Endothelial cell of umbilical vein (primary cell): ENCODE measurements around the gene CNTN6. TPM values are rescaled to one million over a fixed set of nuclear protein-coding genes. Genes with fewer than 3 reads are reported as not detected.

Source experiments
- BruUV-seq: library from RNA; stranded (reverse); fragments of 400-500 nt; replicated peaks from 2 replicates; lab custom pipeline; 2021; lab: Mats Ljungman, UMichigan
- CTCF ChIA-PET: fragments of 300-600, 350-600 bp; sonication (Branson Sonifier 250); formaldehyde crosslinking; loops from one replicate; lab custom pipeline; 2021; ENCODE audit warnings: antibody characterized with exemption, inconsistent platforms; lab: Charles Lee
- POLR2A ChIA-PET: fragments of 300-600, 350-600 bp; sonication (Branson Sonifier 250); formaldehyde crosslinking; loops from one replicate; lab custom pipeline; 2021; ENCODE audit warnings: antibody characterized with exemption, inconsistent platforms; lab: Charles Lee
- DNase-seq: peaks from one replicate; pipeline ENCODE4 v3.0.0-alpha.2; 2011; ENCODE audit warnings: low read depth, low spot score
- FAIRE-seq: peaks from 2 replicates; lab custom pipeline; 2011; peaks lifted over from hg19 to GRCh38; lab: Jason Lieb, UNC
- H2AFZ ChIP-seq: 2 replicates; pipeline ENCODE4 v1.6.0; 2012; ENCODE audit warnings: low read depth, low read length, control low read depth, inconsistent platforms
- H3K27ac ChIP-seq: 2 replicates; pipeline ENCODE4 v1.5.1; 2011; ENCODE audit warnings: low read depth, mild to moderate bottlenecking, control low read depth, low read length, moderate library complexity; ENCODE audit not compliant: insufficient read depth
- H3K27me3 ChIP-seq, 2 experiments: 2 replicates each; pipeline versions ENCODE4 v1.6.0 to v1.6.1; 2011; ENCODE audit warnings: low read length in 2 of 2, mixed read lengths in 1 of 2; ENCODE audit not compliant: control insufficient read depth in 2 of 2, insufficient read depth in 2 of 2
- H3K36me3 ChIP-seq, 2 experiments: 2 replicates in 1 of 2; 3 replicates in 1 of 2; pipeline ENCODE4 v1.5.1; 2011; ENCODE audit warnings: low read length in 2 of 2, mild to moderate bottlenecking in 1 of 2, moderate library complexity in 1 of 2; ENCODE audit not compliant: control insufficient read depth in 2 of 2, insufficient read depth in 2 of 2; ENCODE audit errors: extremely low read depth in 1 of 2
- H3K4me1 ChIP-seq: 3 replicates; pipeline ENCODE4 v1.5.1; 2011; ENCODE audit warnings: mild to moderate bottlenecking, low read length; ENCODE audit not compliant: control insufficient read depth, insufficient read depth; ENCODE audit errors: extremely low read depth
- H3K4me2 ChIP-seq: 2 replicates; pipeline ENCODE4 v1.6.1; 2011; ENCODE audit warnings: low read length, control low read depth, mixed read lengths; ENCODE audit not compliant: insufficient read depth
- H3K4me3 ChIP-seq, 3 experiments: fragments of 200-600 bp in 1 of 3; sonication (generic), shearing (Covaris generic) in 1 of 3; replicated peaks in 1 of 3; 2 replicates each; pipeline ENCODE4 v1.5.1; 2011 to 2016; ENCODE audit warnings: control low read depth in 3 of 3, low read length in 3 of 3, mild to moderate bottlenecking in 2 of 3, inconsistent platforms in 1 of 3, low read depth in 1 of 3, moderate library complexity in 1 of 3; ENCODE audit not compliant: insufficient read depth in 1 of 3
- H3K79me2 ChIP-seq: 2 replicates; pipeline ENCODE4 v1.6.0; 2012; ENCODE audit warnings: low read length, inconsistent platforms; ENCODE audit not compliant: control insufficient read depth, insufficient read depth
- H3K9ac ChIP-seq: replicated peaks from 2 replicates; pipeline ENCODE3; 2011; ENCODE audit warnings: low read length, control low read depth; ENCODE audit not compliant: insufficient read depth; ENCODE audit errors: extremely low read depth
- H3K9me1 ChIP-seq: replicated peaks from 3 replicates; pipeline ENCODE4 v1.6.0; 2011; ENCODE audit warnings: mild to moderate bottlenecking, low read length; ENCODE audit not compliant: control insufficient read depth, insufficient read depth; ENCODE audit errors: extremely low read depth
- H3K9me3 ChIP-seq: replicated peaks from 2 replicates; pipeline ENCODE4 v1.5.1; 2012; ENCODE audit warnings: low read length, inconsistent platforms; ENCODE audit not compliant: control insufficient read depth, insufficient read depth
- H4K20me1 ChIP-seq: replicated peaks from 2 replicates; pipeline ENCODE3; 2011; ENCODE audit warnings: mild to moderate bottlenecking, low read length; ENCODE audit not compliant: control insufficient read depth, insufficient read depth; ENCODE audit errors: extremely low read depth
- EZH2 ChIP-seq: IDR thresholded peaks from 2 replicates; pipeline ENCODE4 v1.6.1; 2012; ENCODE audit warnings: borderline replicate concordance, low read depth, mild to moderate bottlenecking, moderate library complexity, low read length, inconsistent platforms; ENCODE audit not compliant: severe bottlenecking
- FOS ChIP-seq: IDR thresholded peaks from 2 replicates; pipeline ENCODE4 v1.6.1; 2011; ENCODE audit warnings: mild to moderate bottlenecking, low read length, moderate library complexity, borderline replicate concordance; ENCODE audit not compliant: insufficient read depth
- GATA2 ChIP-seq: IDR thresholded peaks from 2 replicates; pipeline ENCODE4 v1.7.0; 2011; ENCODE audit warnings: low read depth, mild to moderate bottlenecking, moderate library complexity, mixed read lengths, low read length; ENCODE audit not compliant: insufficient read length, insufficient read depth
- JUN ChIP-seq: IDR thresholded peaks from 2 replicates; pipeline ENCODE4 v1.6.1; 2011; ENCODE audit warnings: borderline replicate concordance, low read depth; ENCODE audit not compliant: insufficient read length, insufficient read depth
- MYC ChIP-seq: IDR thresholded peaks from one replicate; pipeline ENCODE4 v1.6.1; 2011; ENCODE audit warnings: mild to moderate bottlenecking, low read depth, low read length
- POLR2A ChIP-seq: IDR thresholded peaks from 2 replicates; pipeline ENCODE4 v1.6.1; 2012; ENCODE audit warnings: low read depth, mild to moderate bottlenecking, control low read depth, low read length
- POLR2AphosphoS5 ChIP-seq: IDR thresholded peaks from 2 replicates; pipeline ENCODE4 v1.6.1; 2012; ENCODE audit warnings: low read depth, mild to moderate bottlenecking, control low read depth, low read length, moderate library complexity; ENCODE audit not compliant: insufficient read depth
- dilution Hi-C: fragments of 300-500 bp; cut with MboI; formaldehyde crosslinking; loops from one replicate; pipeline ENCODE4 v1.15.0; 2019; ENCODE audit warnings: low sequenced_read_pairs; ENCODE audit not compliant: extremely low pct_ligation_motif_present
- intact Hi-C: fragments of 100-400 bp; cut with micrococcal nuclease; formaldehyde crosslinking; loops from one replicate; pipeline ENCODE4 v1.10.0; 2022
- polyA plus RNA-seq, 4 experiments: library from polyadenylated mRNA; depleted of rRNA in 3 of 4; stranded (reverse) in 3 of 4; unstranded in 1 of 4; fragments of >200 nt; gene quantifications; 2 replicates each; pipeline versions ENCODE4 v1.2.1 to v1.2.3, GENCODE V29; 2011 to 2012; ENCODE audit warnings: missing spikeins in 1 of 4
- total RNA-seq: library from RNA; stranded (reverse); gene quantifications from 2 replicates; pipeline ENCODE4 v1.2.3, GENCODE V29; 2021
- TF ChIP-seq, protein P1 (sequence below), 2 donors: IDR thresholded peaks; 1 replicate in 1 of 2; 2 replicates in 1 of 2; pipeline ENCODE4 v1.5.1; 2011; ENCODE audit warnings: low read length in 2 of 2, mild to moderate bottlenecking in 2 of 2, moderate library complexity in 2 of 2, control low read depth in 1 of 2, inconsistent platforms in 1 of 2, low read depth in 1 of 2; ENCODE audit not compliant: insufficient read depth in 1 of 2; ENCODE audit errors: extremely low read depth in 1 of 2
- TF ChIP-seq, protein P2 (sequence below): IDR thresholded peaks from 2 replicates; pipeline ENCODE4 v1.6.1; 2011; ENCODE audit not compliant: insufficient read depth, insufficient read length

The CNTN6 gene
- total and polyA plus RNA-seq, 2 donors (not counting 3 experiments of a cell fraction or from before 2014, with no cell fraction given): not detected

- intact Hi-C loops: no loop called here
- BruUV-seq: no TSS peak
- H3K36me3 ChIP-seq: no peaks in the 10 kb centered on the region
- H4K20me1 ChIP-seq: no peaks in the 10 kb centered on the region
- no peak overlapping the region for H3K4me2 ChIP-seq
- H3K27ac ChIP-seq: no peak overlapping the region
- no peaks in the 10 kb centered on the region for H3K79me2 ChIP-seq
- DNase-seq: no peak
- TF ChIP-seq POLR2AphosphoS5: no peak
- TF ChIP-seq, protein P1, sequence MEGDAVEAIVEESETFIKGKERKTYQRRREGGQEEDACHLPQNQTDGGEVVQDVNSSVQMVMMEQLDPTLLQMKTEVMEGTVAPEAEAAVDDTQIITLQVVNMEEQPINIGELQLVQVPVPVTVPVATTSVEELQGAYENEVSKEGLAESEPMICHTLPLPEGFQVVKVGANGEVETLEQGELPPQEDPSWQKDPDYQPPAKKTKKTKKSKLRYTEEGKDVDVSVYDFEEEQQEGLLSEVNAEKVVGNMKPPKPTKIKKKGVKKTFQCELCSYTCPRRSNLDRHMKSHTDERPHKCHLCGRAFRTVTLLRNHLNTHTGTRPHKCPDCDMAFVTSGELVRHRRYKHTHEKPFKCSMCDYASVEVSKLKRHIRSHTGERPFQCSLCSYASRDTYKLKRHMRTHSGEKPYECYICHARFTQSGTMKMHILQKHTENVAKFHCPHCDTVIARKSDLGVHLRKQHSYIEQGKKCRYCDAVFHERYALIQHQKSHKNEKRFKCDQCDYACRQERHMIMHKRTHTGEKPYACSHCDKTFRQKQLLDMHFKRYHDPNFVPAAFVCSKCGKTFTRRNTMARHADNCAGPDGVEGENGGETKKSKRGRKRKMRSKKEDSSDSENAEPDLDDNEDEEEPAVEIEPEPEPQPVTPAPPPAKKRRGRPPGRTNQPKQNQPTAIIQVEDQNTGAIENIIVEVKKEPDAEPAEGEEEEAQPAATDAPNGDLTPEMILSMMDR (IDR thresholded peaks at IDR 0.05; ENCODE audit: extremely low read depth in 1 of 2, insufficient read depth in 1 of 2, low read depth in 1 of 2, low read length in 2 of 2): no peak
- TF ChIP-seq EZH2: no peak
- no peak for TF ChIP-seq POLR2A
- TF ChIP-seq GATA2: no peak
- no peak for TF ChIP-seq FOS
- no peak for TF ChIP-seq MYC
- no peak for TF ChIP-seq JUN
- TF ChIP-seq, protein P2, sequence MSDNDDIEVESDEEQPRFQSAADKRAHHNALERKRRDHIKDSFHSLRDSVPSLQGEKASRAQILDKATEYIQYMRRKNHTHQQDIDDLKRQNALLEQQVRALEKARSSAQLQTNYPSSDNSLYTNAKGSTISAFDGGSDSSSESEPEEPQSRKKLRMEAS: no peak
- no peaks in the 10 kb centered on the region for H3K27me3 ChIP-seq
- CTCF ChIA-PET: no interaction called here
- dilution Hi-C loops: no loop called here
- H3K9me1 ChIP-seq: no peaks in the 10 kb centered on the region
- H3K9ac ChIP-seq: no peak overlapping the region
- FAIRE-seq: no peak
- no peaks in the 10 kb centered on the region for H3K4me1 ChIP-seq
- H3K4me3 ChIP-seq: no peak overlapping the region
- H2AFZ ChIP-seq: no peak overlapping the region
- no peaks in the 10 kb centered on the region for H3K9me3 ChIP-seq
- POLR2A ChIA-PET: no interaction called here
These were observed 10.7 kb downstream of the CNTN6 start for GRCh38 chr3:1103525-1103924.
